Measurements from ENCODE around the gene ARMC3.

ARMC3 gene

GRCh38 chr10:22993314-22993713, 65.5 kb downstream of the ARMC3 start:
- no peak for DNase-seq

GRCh38 chr10:22997096-22997495, 69.2 kb downstream of the ARMC3 start:
- DNase-seq = no peak

GRCh38 chr10:22998091-22998490, 70.2 kb downstream of the ARMC3 start:
- no peak for DNase-seq

- DNase-seq = no peak
These were observed 72.1 kb downstream of the ARMC3 start for GRCh38 chr10:22999942-23000341.

GRCh38 chr10:23001901-23002516, 74.2 kb downstream of the ARMC3 start:
- no peak for DNase-seq

- no peak for DNase-seq
These were observed 77.3 kb downstream of the ARMC3 start for GRCh38 chr10:23005150-23005549.

- no peak for DNase-seq
These were observed 85.9 kb downstream of the ARMC3 start for GRCh38 chr10:23013581-23014335.

- DNase-seq = no peak
These were observed 87.3 kb downstream of the ARMC3 start for GRCh38 chr10:23015021-23015707.

GRCh38 chr10:23016636-23017035, 88.8 kb downstream of the ARMC3 start:
- no peak for DNase-seq

- no peak for DNase-seq
These were observed 91.8 kb downstream of the ARMC3 start for GRCh38 chr10:23019633-23020032.

GRCh38 chr10:23021430-23021829, 93.6 kb downstream of the ARMC3 start:
- DNase-seq = no peak

- no peak for DNase-seq
These were observed 96.1 kb downstream of the ARMC3 start for GRCh38 chr10:23024002-23024401.

GRCh38 chr10:23031318-23031717, 103.5 kb downstream of the ARMC3 start:
- DNase-seq = no peak

GRCh38 chr10:23034790-23035189, 106.9 kb downstream of the ARMC3 start:
- DNase-seq = no peak

- no peak for DNase-seq
These were observed 107.7 kb downstream of the ARMC3 start for GRCh38 chr10:23035569-23035968.

GRCh38 chr10:23037152-23037551, 109.3 kb downstream of the ARMC3 start:
- DNase-seq = no peak

GRCh38 chr10:23037561-23037960, 109.7 kb downstream of the ARMC3 start:
- DNase-seq = no peak

- DNase-seq = no peak
These were observed 110.3 kb downstream of the ARMC3 start for GRCh38 chr10:23038172-23038571.

GRCh38 chr10:23040002-23040401, 112.1 kb downstream of the ARMC3 start:
- no peak for DNase-seq

GRCh38 chr10:23046027-23046426, 118.2 kb downstream of the ARMC3 start:
- no peak for DNase-seq

- DNase-seq = no peak
These were observed 119.6 kb downstream of the ARMC3 start for GRCh38 chr10:23047201-23048050.

- no peak for DNase-seq
These were observed 120.3 kb downstream of the ARMC3 start for GRCh38 chr10:23048191-23048590.

- DNase-seq = no peak
These were observed 123.4 kb downstream of the ARMC3 start for GRCh38 chr10:23051278-23051677.

Data from NCI-H1092 (cell line).